KG1 (cell line): ENCODE measurements around the gene VSTM2L.
"Not testable (repeated sequence)": the region's sequence is repeated elsewhere in the genome, so short reads cannot be mapped to it uniquely, and the experiment has no call there.

Experiments used
- DNase-seq: peaks from one replicate; lab custom pipeline; 2025; lab: John Stamatoyannopoulos, UW

The VSTM2L gene

GRCh38 chr20:37938181-37938750 is 35.3 kb downstream of the VSTM2L start:
- no peak for DNase-seq

- DNase-seq = no peak
Observed at GRCh38 chr20:37938954-37939353, 36.0 kb downstream of the VSTM2L start.

- DNase-seq = no peak
Observed at GRCh38 chr20:37939701-37940560, 37.0 kb downstream of the VSTM2L start.

- DNase-seq = no peak
Observed at GRCh38 chr20:37940858-37941257, 37.9 kb downstream of the VSTM2L start.

- no peak for DNase-seq
Observed at GRCh38 chr20:37941332-37941731, 38.4 kb downstream of the VSTM2L start.

- DNase-seq = no peak
Observed at GRCh38 chr20:37941992-37942391, 39.1 kb downstream of the VSTM2L start.

GRCh38 chr20:37943033-37943432 is 40.1 kb downstream of the VSTM2L start:
- DNase-seq = no peak

GRCh38 chr20:37943501-37944455 is 40.9 kb downstream of the VSTM2L start:
- DNase-seq = no peak

GRCh38 chr20:37944456-37944981 is 41.6 kb downstream of the VSTM2L start:
- no peak for DNase-seq

GRCh38 chr20:37945091-37945547 is 42.2 kb downstream of the VSTM2L start:
- DNase-seq = no peak

GRCh38 chr20:37946946-37947345 is 44.0 kb downstream of the VSTM2L start:
- no peak for DNase-seq

- no peak for DNase-seq
Observed at GRCh38 chr20:37947943-37948342, 45.0 kb downstream of the VSTM2L start.

- DNase-seq = no peak
Observed at GRCh38 chr20:37948956-37949355, 46.0 kb downstream of the VSTM2L start.

GRCh38 chr20:37954190-37954589 is 51.3 kb downstream of the VSTM2L start:
- no peak for DNase-seq

- DNase-seq = no peak
Observed at GRCh38 chr20:37954626-37955025, 51.7 kb downstream of the VSTM2L start.

- no peak for DNase-seq
Observed at GRCh38 chr20:37955511-37955910, 52.6 kb downstream of the VSTM2L start.

- DNase-seq = no peak
Observed at GRCh38 chr20:37956107-37956585, 53.2 kb downstream of the VSTM2L start.

- no peak for DNase-seq
Observed at GRCh38 chr20:37958856-37959520, 56.1 kb downstream of the VSTM2L start.

GRCh38 chr20:37961066-37961465 is 58.1 kb downstream of the VSTM2L start:
- DNase-seq = no peak

GRCh38 chr20:37963483-37963882 is 60.6 kb downstream of the VSTM2L start:
- not testable (repeated sequence) for DNase-seq

GRCh38 chr20:37968841-37969401 is 66.0 kb downstream of the VSTM2L start:
- no peak for DNase-seq
